Measurements from ENCODE around the gene ASB13. TPM values are rescaled to one million over a fixed set of nuclear protein-coding genes. Genes with fewer than 3 reads are reported as not detected.
"Not testable (repeated sequence)": the region's sequence is repeated elsewhere in the genome, so short reads cannot be mapped to it uniquely, and the experiment has no call there.

ASB13 gene
- polyA plus RNA-seq, 3 donors = 21.9 to 24.3 (median 22.4) TPM

GRCh38 chr10:5627486-5628044, 38.8 kb downstream of the ASB13 start:
- no peak for DNase-seq (ENCODE audit: low read depth in 3 of 3, low spot score in 2 of 3)

GRCh38 chr10:5625992-5626777, 40.2 kb downstream of the ASB13 start:
- DNase-seq (ENCODE audit: low read depth in 3 of 3, low spot score in 2 of 3) = no peak

GRCh38 chr10:5624701-5625100, 41.7 kb downstream of the ASB13 start:
- DNase-seq (ENCODE audit: low read depth in 3 of 3, low spot score in 2 of 3) = no peak

GRCh38 chr10:5623081-5623748, 43.2 kb downstream of the ASB13 start:
- peak in 2 of 3 donors; percentile 54 to 69 for DNase-seq (ENCODE audit: low read depth in 3 of 3, low spot score in 2 of 3)

GRCh38 chr10:5622186-5622960, 44.0 kb downstream of the ASB13 start:
- no peak for DNase-seq (ENCODE audit: low read depth in 3 of 3, low spot score in 2 of 3)

- DNase-seq (ENCODE audit: low read depth in 3 of 3, low spot score in 2 of 3) = not testable (repeated sequence)
Observed at GRCh38 chr10:5621371-5621770, 45.0 kb downstream of the ASB13 start.

- DNase-seq (ENCODE audit: low read depth in 3 of 3, low spot score in 2 of 3) = no peak
Observed at GRCh38 chr10:5620966-5621365, 45.4 kb downstream of the ASB13 start.

GRCh38 chr10:5620223-5620721, 46.1 kb downstream of the ASB13 start:
- DNase-seq (ENCODE audit: low read depth in 3 of 3, low spot score in 2 of 3) = no peak

GRCh38 chr10:5619362-5620211, 46.8 kb downstream of the ASB13 start:
- no peak for DNase-seq (ENCODE audit: low read depth in 3 of 3, low spot score in 2 of 3)

- DNase-seq (ENCODE audit: low read depth in 3 of 3, low spot score in 2 of 3) = no peak
Observed at GRCh38 chr10:5618829-5619228, 47.6 kb downstream of the ASB13 start.

GRCh38 chr10:5618042-5618441, 48.4 kb downstream of the ASB13 start:
- no peak for DNase-seq (ENCODE audit: low read depth in 3 of 3, low spot score in 2 of 3)

GRCh38 chr10:5617521-5617920, 48.9 kb downstream of the ASB13 start:
- DNase-seq (ENCODE audit: low read depth in 3 of 3, low spot score in 2 of 3) = no peak

- DNase-seq (ENCODE audit: low read depth in 3 of 3, low spot score in 2 of 3) = no peak
Observed at GRCh38 chr10:5616836-5617235, 49.6 kb downstream of the ASB13 start.

- no peak for DNase-seq (ENCODE audit: low read depth in 3 of 3, low spot score in 2 of 3)
Observed at GRCh38 chr10:5616046-5616445, 50.3 kb downstream of the ASB13 start.

GRCh38 chr10:5615316-5615715, 51.1 kb downstream of the ASB13 start:
- DNase-seq (ENCODE audit: low read depth in 3 of 3, low spot score in 2 of 3) = no peak

- DNase-seq (ENCODE audit: low read depth in 3 of 3, low spot score in 2 of 3) = no peak
Observed at GRCh38 chr10:5614155-5614721, 52.2 kb downstream of the ASB13 start.

- DNase-seq (ENCODE audit: low read depth in 3 of 3, low spot score in 2 of 3) = no peak
Observed at GRCh38 chr10:5613481-5614154, 52.8 kb downstream of the ASB13 start.

GRCh38 chr10:5611899-5612680, 54.3 kb downstream of the ASB13 start:
- no peak for DNase-seq (ENCODE audit: low read depth in 3 of 3, low spot score in 2 of 3)

Measured in right renal cortex interstitium (tissue), 3 donors.